K562 (cell line): ENCODE measurements around the gene GRIP1. TPM values are rescaled to one million over a fixed set of nuclear protein-coding genes. Genes with fewer than 3 reads are reported as not detected.

Source experiments
- ATF7 ChIP-seq: fragments of 450-650 bp; IDR thresholded peaks from 2 replicates; pipeline ENCODE4 v1.7.1; 2014; ENCODE audit warnings: mild to moderate bottlenecking, moderate library complexity
- E2F8 ChIP-seq: fragments of 450-650 bp; IDR thresholded peaks from 2 replicates; pipeline ENCODE4 v1.7.1; 2018; ENCODE audit warnings: mild to moderate bottlenecking, low read depth; ENCODE audit not compliant: partially characterized antibody
- GABPA ChIP-seq: fragments of 200-800 bp; sonication (Bioruptor generic); conservative IDR thresholded peaks from 2 replicates; pipeline ENCODE4 v1.6.1; 2016; ENCODE audit warnings: low read depth, missing genetic modification characterization, missing compliant biosample characterization
- NR2F6 ChIP-seq: fragments of 450-650 bp; formaldehyde crosslinking; IDR thresholded peaks from 2 replicates; pipeline ENCODE4 v1.4.0; 2020; ENCODE audit warnings: mild to moderate bottlenecking
- RBM25 ChIP-seq: fragments of 200-400 bp; formaldehyde crosslinking; IDR thresholded peaks from 2 replicates; pipeline ENCODE4 v1.6.1; 2018; ENCODE audit warnings: low read length, low read depth, moderate library complexity; ENCODE audit not compliant: severe bottlenecking
- ZNF280A ChIP-seq: fragments of 450-650 bp; IDR thresholded peaks from 2 replicates; pipeline ENCODE4 v1.6.1; 2018; ENCODE audit warnings: mild to moderate bottlenecking, low read depth; ENCODE audit not compliant: partially characterized antibody
- polyA plus RNA-seq, 8 experiments: library from polyadenylated mRNA; depleted of rRNA in 4 of 8; stranded (reverse) in 5 of 8; unstranded in 3 of 8; fragments of >200 nt; fragmentation: Nextera tagmentation in 2 of 8; fragmentation: Illumina TruSeq in 1 of 8; extraction: Ambion mirVana in 2 of 8; extraction: Trizol in 1 of 8; gene quantifications; 2 replicates each; pipeline versions ENCODE4 v1.2.1 to v1.2.3, GENCODE V29; 2011 to 2014; ENCODE audit warnings: inconsistent platforms in 1 of 8, missing spikeins in 1 of 8
- total RNA-seq, 7 experiments: library from RNA; depleted of rRNA in 6 of 7; stranded (reverse); fragments of >200 nt in 6 of 7; fragmentation: Illumina TruSeq in 2 of 7; extraction: Trizol in 2 of 7; gene quantifications; 2 replicates each; pipeline versions ENCODE4 v1.2.1 to v1.2.3, GENCODE V29; 2011 to 2021; ENCODE audit warnings: low replicate concordance in 1 of 7

Gene GRIP1
- total and polyA plus RNA-seq, 9 of the 15 experiments (the other 6 are each of a cell fraction or from before 2014, with no cell fraction given): 0.28 to 1.2 (median 0.45) TPM

GRCh38 chr12:66398931-66399910, 279.7 kb downstream of the GRIP1 start (continued):
- TF ChIP-seq E2F8 (no peak), NR2F6 (CRISPR knock-in tag) (no peak), RBM25 (no peak), ATF7 (no peak), GABPA (no peak), ZNF280A (no peak)
- TF ChIP-seq, all 486 proteins: peak for 0
